Ovary (tissue), 9 donors: ENCODE results near the gene IFT81. TPM values are rescaled to one million over a fixed set of nuclear protein-coding genes. Genes with fewer than 3 reads are reported as not detected.

Experiments
- DNase-seq, 5 donors: peaks; one replicate each; pipeline ENCODE4 v3.0.0-alpha.2; 2019 to 2020
- H3K27ac ChIP-seq, 2 donors: fragments of 200-600 bp; one replicate each; pipeline versions ENCODE4 v1.5.1 to v1.8.0; 2019 to 2022
- H3K27me3 ChIP-seq: fragments of 200-600 bp; one replicate; pipeline ENCODE4 v1.8.0; 2022
- H3K36me3 ChIP-seq: fragments of 200-600 bp; sonication (generic); one replicate; pipeline ENCODE4 v1.5.1; 2019
- H3K4me1 ChIP-seq: one replicate; pipeline ENCODE4 v1.8.1; 2013; ENCODE audit warnings: mild to moderate bottlenecking, moderate library complexity; ENCODE audit not compliant: insufficient read depth
- H3K4me3 ChIP-seq: fragments of 200-600 bp; sonication (generic); one replicate; pipeline ENCODE4 v1.5.1; 2017
- H3K9me3 ChIP-seq, 2 donors: fragments of 200-600 bp in 1 of 2; sonication (generic) in 1 of 2; one replicate each; pipeline versions ENCODE4 v1.5.1 to v1.8.1; 2013 to 2019; ENCODE audit warnings: mild to moderate bottlenecking in 1 of 2, moderate library complexity in 1 of 2
- CTCF ChIP-seq, 3 donors: fragments of 450-650 bp in 2 of 3; fragments of 200-600 bp in 1 of 3; IDR thresholded peaks; one replicate each; pipeline versions ENCODE4 v1.5.1 to v1.8.0; 2016 to 2022; ENCODE audit warnings: antibody characterized with exemption in 3 of 3, mild to moderate bottlenecking in 1 of 3
- EP300 ChIP-seq: sonication (generic); formaldehyde crosslinking; IDR thresholded peaks from one replicate; pipeline ENCODE4 v1.6.1; 2017; ENCODE audit warnings: antibody characterized with exemption
- POLR2A ChIP-seq: fragments of 450-650 bp; IDR thresholded peaks from one replicate; pipeline ENCODE4 v1.6.1; 2017; ENCODE audit warnings: antibody characterized with exemption, mild to moderate bottlenecking, moderate library complexity
- WGBS, 3 donors: extraction: QIAGEN DNeasy Blood & Tissue Kit in 1 of 3; methylation state at CpG; one replicate each; pipeline versions ENCODE4 v1.1.5 to v1.1.7; 2013 to 2017; 5-methylcytosine and 5-hydroxymethylcytosine counted together
- intact Hi-C, 4 donors: fragments of 100-400 bp; cut with DNase I; formaldehyde crosslinking; loops; one replicate each; pipeline versions ENCODE4 v1.11.0 to v1.15.1; 2022 to 2023
- polyA plus RNA-seq, 2 donors: library from polyadenylated mRNA; stranded (reverse); fragments of 200-250 nt in 1 of 2; fragments of 350-450 nt in 1 of 2; fragmentation: Illumina TruSeq in 1 of 2; extraction: RNeasy Lipid Tissue Mini Kit (QIAGEN cat#74804) in 1 of 2; gene quantifications; one replicate each; pipeline ENCODE4 v1.2.3, GENCODE V29; 2013 to 2014
- total RNA-seq, 7 donors: library from RNA; depleted of rRNA in 2 of 7; stranded (reverse); fragments of >200 nt in 2 of 7; fragmentation: NEBNext Ultra II Directional in 3 of 7; extraction: Animal tissue kit (Norgen Biotek cat#: 25700) in 3 of 7; gene quantifications; one replicate each; pipeline versions ENCODE4 v1.1.0 to v1.2.4, GENCODE V29; 2016 to 2023
- donor health status: DM: no; HTN: no; CAD: no; lungs with moderate emphysema.
- donor health status: DM: no; HTN: no; CAD: no.
- donor health status: Bipolar disorder and iron deficiency.
- donor health status: DM: yes; HTN: yes; CAD: no.
- donor health status: DM: no; HTN: no; CAD: no.
- donor health status: DM: yes; HTN: yes; CAD: no.

The IFT81 gene
- total and polyA plus RNA-seq, 9 donors, result 10.4 to 22.3 (median 17.2) TPM

- intact Hi-C loops, result no loop called here
- Histone ChIP-seq H3K27me3 (no peaks in the 10 kb centered on the region), H3K27ac (no peak overlapping the region), H3K4me3 (no peak overlapping the region), H3K36me3 (no peaks in the 10 kb centered on the region), H3K9me3 (no peaks in the 10 kb centered on the region), H3K4me1 (peaks cover 15% of the 10 kb centered on the region)
- TF ChIP-seq EP300, result no peak
- TF ChIP-seq CTCF (IDR thresholded peaks at IDR 0.05), result no peak
- TF ChIP-seq POLR2A, result no peak
- WGBS, 3 donors, result 29 to 62% (median 43%) methylated on average over 4 of the region's 4 CpGs
- DNase-seq, result no peak
These were observed 124.9 kb downstream of the IFT81 start for GRCh38 chr12:110249105-110249504.

GRCh38 chr12:110249716-110250225 is 125.6 kb downstream of the IFT81 start:
- DNase-seq, result no peak
- no peak for TF ChIP-seq CTCF (IDR thresholded peaks at IDR 0.05)
- TF ChIP-seq POLR2A, result no peak
- no peak for TF ChIP-seq EP300
- intact Hi-C loops, result no loop called here
- Histone ChIP-seq H3K4me3 (no peak overlapping the region), H3K27ac (no peak overlapping the region), H3K9me3 (no peaks in the 10 kb centered on the region), H3K36me3 (no peaks in the 10 kb centered on the region), H3K27me3 (no peaks in the 10 kb centered on the region), H3K4me1 (peaks cover 15% of the 10 kb centered on the region)
- 91 to 94% (median 92%) methylated on average over 7 of the region's 7 CpGs for WGBS, 3 donors

- no peak overlapping the region for H3K27ac ChIP-seq
- DNase-seq, result no peak
- 91 to 95% (median 93%) methylated on average over 7 of the region's 7 CpGs for WGBS, 3 donors
- no peak overlapping the region for H3K4me3 ChIP-seq
- no peaks in the 10 kb centered on the region for H3K27me3 ChIP-seq
- TF ChIP-seq CTCF (IDR thresholded peaks at IDR 0.05) (no peak), EP300 (no peak), POLR2A (no peak)
- H3K36me3 ChIP-seq, result no peaks in the 10 kb centered on the region
- peaks cover 12% of the 10 kb centered on the region for H3K4me1 ChIP-seq
- intact Hi-C loops, result no loop called here
- no peaks in the 10 kb centered on the region for H3K9me3 ChIP-seq
These were observed 127.2 kb downstream of the IFT81 start for GRCh38 chr12:110251381-110251780.

- DNase-seq, result no peak
- intact Hi-C loops, result no loop called here
- Histone ChIP-seq H3K4me3 (no peak overlapping the region), H3K27me3 (no peaks in the 10 kb centered on the region), H3K9me3 (no peaks in the 10 kb centered on the region), H3K36me3 (no peaks in the 10 kb centered on the region), H3K27ac (no peak overlapping the region), H3K4me1 (peaks cover 9% of the 10 kb centered on the region)
- WGBS, 3 donors, result 57 to 71% (median 69%) methylated on average over 9 of the region's 9 CpGs
- no peak for TF ChIP-seq CTCF (IDR thresholded peaks at IDR 0.05)
- TF ChIP-seq POLR2A, result no peak
- no peak for TF ChIP-seq EP300
These were observed 128.6 kb downstream of the IFT81 start for GRCh38 chr12:110252716-110253115.
